HCT116 (cell line): ENCODE measurements around the gene HNF4A. TPM values are rescaled to one million over a fixed set of nuclear protein-coding genes. Genes with fewer than 3 reads are reported as not detected.

Experiments
- ATAC-seq: fragments of 200-7000 bp; cut with Tn5 transposase; 2 replicates; pipeline ENCODE4 v1.9.1; 2020; ENCODE audit warnings: mild to moderate bottlenecking, moderate library complexity
- BruUV-seq: library from RNA; stranded (reverse); fragments of 400-500 nt; replicated peaks from 2 replicates; lab custom pipeline; 2021; lab: Mats Ljungman, UMichigan
- CTCF ChIA-PET: fragments of 300-600 bp; sonication (Branson Sonifier 250); formaldehyde crosslinking; loops from one replicate; lab custom pipeline; 2021; ENCODE audit warnings: antibody characterized with exemption; lab: Charles Lee
- POLR2A ChIA-PET: fragments of 300-600, 350-600 bp; sonication (Branson Sonifier 250); formaldehyde crosslinking; loops from one replicate; lab custom pipeline; 2021; ENCODE audit warnings: antibody characterized with exemption; lab: Charles Lee
- RAD21 ChIA-PET, 2 experiments: fragments of 300-600 bp; sonication (Branson Sonifier 250); formaldehyde crosslinking; loops; one replicate each; lab custom pipeline; 2023; ENCODE audit warnings: low total read pairs in 2 of 2; ENCODE audit not compliant: uncharacterized antibody in 2 of 2, unreplicated experiment in 2 of 2, low non-redundant PET in 1 of 2; lab: Charles Lee
- DNase-seq: peaks from one replicate; pipeline ENCODE4 v3.0.0-alpha.2; 2010; ENCODE audit warnings: low read depth, low spot score
- H2AFZ ChIP-seq: fragments of 200-600 bp; shearing (Covaris generic), sonication (generic); 2 replicates; pipeline ENCODE4 v1.6.1; 2017; ENCODE audit warnings: low read depth, mixed run types, mixed read lengths, antibody characterized with exemption, low read length; ENCODE audit not compliant: poor library complexity, severe bottlenecking
- H3K27ac ChIP-seq: 2 replicates; pipeline ENCODE4 v1.5.1; 2012; ENCODE audit warnings: low read depth, low read length
- H3K27me3 ChIP-seq: fragments of 200-600 bp; sonication (generic); 2 replicates; pipeline ENCODE4 v1.6.1; 2016; ENCODE audit warnings: mixed run types, low read length, mixed read lengths; ENCODE audit not compliant: insufficient read depth
- H3K36me3 ChIP-seq, 2 experiments: fragments of 200-500 bp in 1 of 2; fragments of 200-600 bp in 1 of 2; sonication (Bioruptor generic) in 1 of 2; sonication (generic) in 1 of 2; 2 replicates each; pipeline versions ENCODE4 v1.5.1 to v1.6.1; 2014 to 2016; ENCODE audit warnings: low read length in 2 of 2, inconsistent platforms in 1 of 2, mixed read lengths in 1 of 2, mixed run types in 1 of 2; ENCODE audit not compliant: insufficient read depth in 2 of 2, control insufficient read depth in 1 of 2
- H3K4me1 ChIP-seq, 2 experiments: fragments of 200-600 bp in 1 of 2; sonication (generic) in 1 of 2; 2 replicates each; pipeline versions ENCODE4 v1.5.1 to v1.6.1; 2012 to 2017; ENCODE audit warnings: low read length in 2 of 2, inconsistent platforms in 1 of 2, mild to moderate bottlenecking in 1 of 2, mixed read lengths in 1 of 2, mixed run types in 1 of 2, moderate library complexity in 1 of 2; ENCODE audit not compliant: insufficient read depth in 2 of 2, control insufficient read depth in 1 of 2
- H3K4me2 ChIP-seq: fragments of 200-600 bp; sonication (generic); 2 replicates; pipeline ENCODE4 v1.6.1; 2017; ENCODE audit warnings: mixed run types, low read length, mixed read lengths
- H3K4me3 ChIP-seq, 2 experiments: fragments of 200-600 bp in 1 of 2; sonication (generic) in 1 of 2; replicated peaks in 1 of 2; 2 replicates each; pipeline ENCODE4 v1.5.1; 2011 to 2016; ENCODE audit warnings: low read length in 2 of 2, control low read depth in 1 of 2, low read depth in 1 of 2, mild to moderate bottlenecking in 1 of 2, mixed read lengths in 1 of 2, mixed run types in 1 of 2
- H3K79me2 ChIP-seq: fragments of 200-600 bp; sonication (generic); 2 replicates; pipeline ENCODE4 v1.6.1; 2017; ENCODE audit warnings: mild to moderate bottlenecking, mixed run types, low read length, moderate library complexity, mixed read lengths; ENCODE audit not compliant: insufficient read depth
- H3K9ac ChIP-seq: fragments of 200-600 bp; sonication (generic); 2 replicates; pipeline ENCODE4 v1.6.1; 2016; ENCODE audit warnings: low read length, mixed read lengths
- H3K9me2 ChIP-seq: fragments of 200-600 bp; sonication (generic), shearing (Covaris generic); 2 replicates; pipeline ENCODE4 v1.6.1; 2017; ENCODE audit warnings: mixed run types, mild to moderate bottlenecking, moderate library complexity; ENCODE audit not compliant: insufficient read depth
- H3K9me3 ChIP-seq, 2 experiments: fragments of 200-500 bp in 1 of 2; fragments of 200-600 bp in 1 of 2; sonication (Bioruptor generic) in 1 of 2; sonication (generic) in 1 of 2; 2 replicates each; pipeline ENCODE4 v1.6.1; 2014 to 2017; ENCODE audit warnings: low read length in 2 of 2, mixed read lengths in 2 of 2, inconsistent platforms in 1 of 2, low read depth in 1 of 2, mild to moderate bottlenecking in 1 of 2, mixed run types in 1 of 2, moderate library complexity in 1 of 2; ENCODE audit not compliant: control insufficient read depth in 1 of 2, insufficient read depth in 1 of 2
- H4K20me1 ChIP-seq: fragments of 200-600 bp; sonication (generic), shearing (Covaris generic); 2 replicates; pipeline ENCODE4 v1.6.1; 2017; ENCODE audit warnings: mixed run types, mild to moderate bottlenecking, moderate library complexity; ENCODE audit not compliant: insufficient read depth
- CBX3 ChIP-seq: IDR thresholded peaks from 2 replicates; pipeline ENCODE4 v1.6.1; 2012; ENCODE audit warnings: low read depth
- CEBPB ChIP-seq: IDR thresholded peaks from 2 replicates; pipeline ENCODE4 v1.6.1; 2012; ENCODE audit warnings: low read depth
- CTCF ChIP-seq, 3 experiments: fragments of 200-600 bp in 1 of 3; sonication (generic) in 1 of 3; IDR thresholded peaks in 2 of 3; conservative IDR thresholded peaks in 1 of 3; 2 replicates each; pipeline ENCODE4 v1.5.1; 2012 to 2017; ENCODE audit warnings: low read depth in 2 of 3, low read length in 2 of 3, antibody characterized with exemption in 1 of 3, borderline replicate concordance in 1 of 3, control low read depth in 1 of 3, mild to moderate bottlenecking in 1 of 3, mixed read lengths in 1 of 3, mixed run types in 1 of 3, moderate library complexity in 1 of 3; ENCODE audit not compliant: insufficient read depth in 1 of 3
- EZH2 ChIP-seq: fragments of 200-600 bp; sonication (generic); IDR thresholded peaks from 2 replicates; pipeline ENCODE4 v1.6.1; 2017; ENCODE audit warnings: antibody characterized with exemption, mixed run types
- EZH2phosphoT487 ChIP-seq: fragments of 200-600 bp; IDR thresholded peaks from 2 replicates; pipeline ENCODE4 v1.6.1; 2018; ENCODE audit warnings: antibody characterized with exemption, borderline replicate concordance
- FOSL1 ChIP-seq: IDR thresholded peaks from 2 replicates; pipeline ENCODE4 v1.6.1; 2012; ENCODE audit warnings: low read depth
- JUND ChIP-seq: IDR thresholded peaks from 2 replicates; pipeline ENCODE4 v1.6.1; 2012
- MAX ChIP-seq: IDR thresholded peaks from 2 replicates; pipeline ENCODE4 v1.6.1; 2012
- POLR2A ChIP-seq: IDR thresholded peaks from 2 replicates; pipeline ENCODE4 v1.7.0; 2011; ENCODE audit warnings: borderline replicate concordance; ENCODE audit not compliant: insufficient read depth, insufficient read length; ENCODE audit errors: extremely low read depth
- POLR2AphosphoS5 ChIP-seq: IDR thresholded peaks from 2 replicates; pipeline ENCODE4 v1.6.1; 2011; ENCODE audit warnings: mild to moderate bottlenecking, low read depth, low read length, moderate library complexity
- SIN3A ChIP-seq: IDR thresholded peaks from 2 replicates; pipeline ENCODE4 v1.6.1; 2012; ENCODE audit warnings: low read depth
- SP1 ChIP-seq: IDR thresholded peaks from 2 replicates; pipeline ENCODE4 v1.6.1; 2012; ENCODE audit warnings: low read depth
- TCF7L2 ChIP-seq: IDR thresholded peaks from 2 replicates; pipeline ENCODE4 v1.7.0; 2011; ENCODE audit warnings: borderline replicate concordance, inconsistent platforms; ENCODE audit not compliant: insufficient read depth, insufficient read length; ENCODE audit errors: extremely low read depth
- YY1 ChIP-seq: IDR thresholded peaks from 2 replicates; pipeline ENCODE4 v1.6.1; 2011; ENCODE audit warnings: low read length, low read depth, moderate library complexity, mild to moderate bottlenecking; ENCODE audit not compliant: insufficient replicate concordance; ENCODE audit errors: extremely low read depth
- intact Hi-C: fragments of 100-400 bp; cut with micrococcal nuclease; formaldehyde crosslinking; loops from 2 replicates; pipeline ENCODE4 v1.10.0; 2022
- total RNA-seq: library from RNA; stranded (reverse); gene quantifications from one replicate; pipeline ENCODE4 v1.2.1, GENCODE V29; 2021; ENCODE audit not compliant: unreplicated experiment

The HNF4A gene
- total RNA-seq, 1 experiment from 2014 or later, result 7.4 TPM

- H3K27ac ChIP-seq, result no peak overlapping the region
- H3K9me2 ChIP-seq, result no peaks in the 10 kb centered on the region
- CTCF ChIA-PET, result no interaction called here
- no peaks in the 10 kb centered on the region for H3K9me3 ChIP-seq
- no TSS peak for BruUV-seq
- H2AFZ ChIP-seq, result no peak overlapping the region
- POLR2A ChIA-PET, result no interaction called here
- H3K36me3 ChIP-seq, result no peaks in the 10 kb centered on the region
- no peak overlapping the region for H3K4me2 ChIP-seq
- H4K20me1 ChIP-seq, result no peaks in the 10 kb centered on the region
- H3K9ac ChIP-seq, result no peak overlapping the region
- no peaks in the 10 kb centered on the region for H3K4me1 ChIP-seq
- RAD21 ChIA-PET, result no interaction called here
- ATAC-seq (no peak), DNase-seq (no peak)
- no peak for TF ChIP-seq CTCF (IDR thresholded peaks at IDR 0.05 in 2 of 3, conservative IDR thresholded peaks at IDR 0.05 in 1 of 3; ENCODE audit: borderline replicate concordance in 1 of 3, insufficient read depth in 1 of 3, low read depth in 2 of 3, low read length in 2 of 3)
- TF ChIP-seq POLR2AphosphoS5, result no peak
- TF ChIP-seq SP1, result no peak
- TF ChIP-seq EZH2phosphoT487, result no peak
- no peak for TF ChIP-seq CBX3
- no peak for TF ChIP-seq TCF7L2
- TF ChIP-seq POLR2A, result no peak
- no peak for TF ChIP-seq CEBPB
- no peak for TF ChIP-seq MAX
- no peak for TF ChIP-seq YY1
- no peak for TF ChIP-seq SIN3A
- no peak for TF ChIP-seq FOSL1
- no peak for TF ChIP-seq JUND
- TF ChIP-seq EZH2, result no peak
- H3K27me3 ChIP-seq, result no peaks in the 10 kb centered on the region
- H3K4me3 ChIP-seq, result no peak overlapping the region
- intact Hi-C loops, result no loop called here
- no peaks in the 10 kb centered on the region for H3K79me2 ChIP-seq
Measured at GRCh38 chr20:44334306-44334705, 21.2 kb upstream of the HNF4A start.
